ENCODE data around the gene TTF2. TPM values are rescaled to one million over a fixed set of nuclear protein-coding genes. Genes with fewer than 3 reads are reported as not detected.

TTF2 gene
- total RNA-seq, 1 experiment from 2014 or later: 38.6 TPM

DNA sequence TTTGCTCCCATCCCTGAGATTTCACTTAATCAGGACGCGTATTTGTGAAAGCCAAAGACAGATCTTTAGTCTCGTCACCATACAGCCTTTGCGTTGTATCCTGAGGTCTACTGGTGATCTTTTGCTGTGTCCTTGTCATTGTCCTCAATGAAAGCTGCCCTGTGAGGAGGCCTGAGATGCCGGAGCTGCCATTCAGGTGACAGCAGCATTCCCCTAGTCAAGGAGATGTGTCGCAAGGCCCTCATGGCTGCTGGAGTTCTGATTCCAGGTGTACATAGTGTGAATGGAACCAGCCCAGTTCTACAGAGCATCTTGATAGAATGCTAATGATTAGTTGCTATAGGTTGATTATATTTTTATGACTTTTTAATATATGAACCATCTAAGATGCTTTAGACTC lies 24.1 kb downstream of the TTF2 start:
- H3K4me3 Mint-ChIP-seq (ENCODE audit: unreplicated experiment): no peak overlapping the region
- CTCF ChIA-PET: interaction anchor here (0.5 to 0.6 kb wide), 2 partner anchors 303 to 360 kb away, joined by 3 read pairs; no protein-coding TSS in a partner anchor
- no peak for DNase-seq (ENCODE audit: unreplicated experiment)
- no peaks in the 10 kb centered on the region for H3K4me1 Mint-ChIP-seq (ENCODE audit: insufficient read depth, unreplicated experiment)
- POLR2A ChIA-PET: no interaction called here
- H3K36me3 Mint-ChIP-seq (ENCODE audit: insufficient read depth, unreplicated experiment): peaks cover 33% of the 10 kb centered on the region
- no peak overlapping the region for H3K27ac Mint-ChIP-seq (ENCODE audit: low read depth, unreplicated experiment)
- no TSS peak for BruUV-seq (replicated peaks)
- no peaks in the 10 kb centered on the region for H3K27me3 Mint-ChIP-seq (ENCODE audit: insufficient read depth, unreplicated experiment)
- no peaks in the 10 kb centered on the region for H3K9me3 Mint-ChIP-seq (ENCODE audit: unreplicated experiment)
- TF ChIP-seq, protein P1, sequence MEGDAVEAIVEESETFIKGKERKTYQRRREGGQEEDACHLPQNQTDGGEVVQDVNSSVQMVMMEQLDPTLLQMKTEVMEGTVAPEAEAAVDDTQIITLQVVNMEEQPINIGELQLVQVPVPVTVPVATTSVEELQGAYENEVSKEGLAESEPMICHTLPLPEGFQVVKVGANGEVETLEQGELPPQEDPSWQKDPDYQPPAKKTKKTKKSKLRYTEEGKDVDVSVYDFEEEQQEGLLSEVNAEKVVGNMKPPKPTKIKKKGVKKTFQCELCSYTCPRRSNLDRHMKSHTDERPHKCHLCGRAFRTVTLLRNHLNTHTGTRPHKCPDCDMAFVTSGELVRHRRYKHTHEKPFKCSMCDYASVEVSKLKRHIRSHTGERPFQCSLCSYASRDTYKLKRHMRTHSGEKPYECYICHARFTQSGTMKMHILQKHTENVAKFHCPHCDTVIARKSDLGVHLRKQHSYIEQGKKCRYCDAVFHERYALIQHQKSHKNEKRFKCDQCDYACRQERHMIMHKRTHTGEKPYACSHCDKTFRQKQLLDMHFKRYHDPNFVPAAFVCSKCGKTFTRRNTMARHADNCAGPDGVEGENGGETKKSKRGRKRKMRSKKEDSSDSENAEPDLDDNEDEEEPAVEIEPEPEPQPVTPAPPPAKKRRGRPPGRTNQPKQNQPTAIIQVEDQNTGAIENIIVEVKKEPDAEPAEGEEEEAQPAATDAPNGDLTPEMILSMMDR (IDR thresholded peaks at IDR 0.05; ENCODE audit: unreplicated experiment): no peak
- intact Hi-C loops (cut with micrococcal nuclease): no loop called here

DNA sequence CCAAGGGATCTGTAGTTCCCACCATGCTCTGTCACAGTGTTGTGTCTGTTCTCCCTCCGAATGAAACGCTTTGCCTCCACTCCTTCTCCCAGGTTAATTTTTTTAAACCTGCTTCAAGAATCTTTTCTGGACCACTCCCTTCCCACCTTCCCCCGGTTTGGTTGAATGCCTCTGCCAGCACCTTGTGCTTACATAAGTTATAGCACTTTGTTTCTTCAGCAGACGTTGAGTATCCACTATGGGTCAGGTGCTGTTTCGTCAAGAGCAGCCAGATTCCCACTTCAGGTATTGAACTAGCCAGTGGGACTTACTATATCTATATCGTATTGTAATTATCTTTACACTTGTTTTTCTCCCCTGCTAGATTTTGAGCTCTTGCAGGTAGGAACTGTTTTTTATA lies 27.6 kb downstream of the TTF2 start:
- ChIA-PET POLR2A (no interaction called here), CTCF (interaction anchor here (0.7 kb wide), 1 partner anchor 25 kb away, joined by 3 read pairs; no protein-coding TSS in a partner anchor)
- intact Hi-C loops (cut with micrococcal nuclease): no loop called here
- no peaks in the 10 kb centered on the region for H3K9me3 Mint-ChIP-seq (ENCODE audit: unreplicated experiment)
- no peak overlapping the region for H3K4me3 Mint-ChIP-seq (ENCODE audit: unreplicated experiment)
- no TSS peak for BruUV-seq (replicated peaks)
- no peak for DNase-seq (ENCODE audit: unreplicated experiment)
- peaks cover under 1% of the 10 kb centered on the region for H3K4me1 Mint-ChIP-seq (ENCODE audit: insufficient read depth, unreplicated experiment)
- TF ChIP-seq, protein P1 (IDR thresholded peaks at IDR 0.05; ENCODE audit: unreplicated experiment): no peak
- no peaks in the 10 kb centered on the region for H3K27me3 Mint-ChIP-seq (ENCODE audit: insufficient read depth, unreplicated experiment)
- H3K27ac Mint-ChIP-seq (ENCODE audit: low read depth, unreplicated experiment): no peak overlapping the region
- H3K36me3 Mint-ChIP-seq (ENCODE audit: insufficient read depth, unreplicated experiment): peaks cover 18% of the 10 kb centered on the region

DNA sequence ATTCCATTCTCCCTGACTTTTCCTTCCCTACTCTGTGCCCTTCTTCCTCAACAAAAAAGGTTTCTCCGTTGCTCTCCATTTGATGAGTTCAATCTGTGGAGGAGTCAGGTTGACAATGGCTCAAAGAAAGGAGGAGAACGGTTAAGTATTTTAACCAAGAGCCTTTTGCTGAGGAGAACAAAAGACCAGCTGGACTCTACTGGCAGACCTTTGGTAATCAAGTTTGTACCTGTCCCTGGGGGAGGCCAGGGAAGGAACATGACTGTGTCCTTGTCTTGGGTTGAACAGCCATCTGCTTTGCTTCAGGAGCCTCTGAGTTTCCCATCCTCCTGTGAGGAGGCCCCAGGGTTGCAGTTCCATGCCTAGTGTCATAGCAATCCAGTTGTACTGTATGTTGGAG lies 29.9 kb downstream of the TTF2 start:
- no peak overlapping the region for H3K27ac Mint-ChIP-seq (ENCODE audit: low read depth, unreplicated experiment)
- no peaks in the 10 kb centered on the region for H3K9me3 Mint-ChIP-seq (ENCODE audit: unreplicated experiment)
- peaks cover 22% of the 10 kb centered on the region for H3K4me1 Mint-ChIP-seq (ENCODE audit: insufficient read depth, unreplicated experiment)
- no peak for DNase-seq (ENCODE audit: unreplicated experiment)
- ChIA-PET POLR2A (interaction anchor here (1.3 kb wide), 1 partner anchor 13 kb away, joined by 6 read pairs; no protein-coding TSS in a partner anchor), CTCF (interaction anchor here (0.6 to 6.2 kb wide), 3 partner anchors 26 to 116 kb away, joined by 3 to 40 read pairs (median 3); no protein-coding TSS in a partner anchor)
- H3K36me3 Mint-ChIP-seq (ENCODE audit: insufficient read depth, unreplicated experiment): peaks cover 17% of the 10 kb centered on the region
- TF ChIP-seq, protein P1 (IDR thresholded peaks at IDR 0.05; ENCODE audit: unreplicated experiment): no peak
- no TSS peak for BruUV-seq (replicated peaks)
- intact Hi-C loops (cut with micrococcal nuclease): no loop called here
- no peak overlapping the region for H3K4me3 Mint-ChIP-seq (ENCODE audit: unreplicated experiment)
- H3K27me3 Mint-ChIP-seq (ENCODE audit: insufficient read depth, unreplicated experiment): no peaks in the 10 kb centered on the region

DNA sequence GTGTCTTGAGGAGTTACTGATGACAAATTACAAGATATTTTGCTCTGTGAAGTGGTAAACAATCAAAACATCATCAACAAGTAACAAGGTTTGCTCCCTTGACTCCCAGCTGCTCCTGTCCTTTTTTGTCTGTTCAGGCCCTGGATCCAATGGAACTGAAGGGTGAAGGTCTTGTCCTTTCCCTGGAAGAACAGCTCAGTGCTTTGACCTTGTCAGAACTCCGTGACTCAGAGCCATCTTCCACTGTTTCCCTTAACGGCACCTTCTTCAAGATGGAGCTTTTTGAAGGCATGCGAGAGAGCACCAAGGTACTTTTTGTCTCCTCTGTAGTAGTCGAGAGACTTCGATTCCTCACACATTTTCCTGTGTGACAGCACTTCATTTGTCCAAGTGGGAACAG lies 32.5 kb downstream of the TTF2 start:
- CTCF ChIA-PET: interaction anchor here (0.5 to 6.2 kb wide), 10 partner anchors 15 to 591 kb away, joined by 3 to 40 read pairs (median 6); partner anchors contain the start of gene TTF2
- TF ChIP-seq, protein P1 (IDR thresholded peaks at IDR 0.05; ENCODE audit: unreplicated experiment): no peak
- intact Hi-C loops (cut with micrococcal nuclease): no loop called here
- peaks cover 36% of the 10 kb centered on the region for H3K4me1 Mint-ChIP-seq (ENCODE audit: insufficient read depth, unreplicated experiment)
- POLR2A ChIA-PET: interaction anchor here (0.5 to 4.0 kb wide), 15 partner anchors 10 to 276 kb away, joined by 3 to 34 read pairs (median 4); partner anchors contain the start of genes TRIM45 and TTF2
- H3K27me3 Mint-ChIP-seq (ENCODE audit: insufficient read depth, unreplicated experiment): no peaks in the 10 kb centered on the region
- no peak overlapping the region for H3K4me3 Mint-ChIP-seq (ENCODE audit: unreplicated experiment)
- H3K27ac Mint-ChIP-seq (ENCODE audit: low read depth, unreplicated experiment): peak overlapping the region; percentile 93
- BruUV-seq (replicated peaks): no TSS peak
- H3K36me3 Mint-ChIP-seq (ENCODE audit: insufficient read depth, unreplicated experiment): peaks cover 25% of the 10 kb centered on the region
- H3K9me3 Mint-ChIP-seq (ENCODE audit: unreplicated experiment): no peaks in the 10 kb centered on the region
- DNase-seq (ENCODE audit: unreplicated experiment): no peak

All from MCF 10A (cell line).